ENCODE data around the gene RNU5B-1.

The RNU5B-1 gene

DNA sequence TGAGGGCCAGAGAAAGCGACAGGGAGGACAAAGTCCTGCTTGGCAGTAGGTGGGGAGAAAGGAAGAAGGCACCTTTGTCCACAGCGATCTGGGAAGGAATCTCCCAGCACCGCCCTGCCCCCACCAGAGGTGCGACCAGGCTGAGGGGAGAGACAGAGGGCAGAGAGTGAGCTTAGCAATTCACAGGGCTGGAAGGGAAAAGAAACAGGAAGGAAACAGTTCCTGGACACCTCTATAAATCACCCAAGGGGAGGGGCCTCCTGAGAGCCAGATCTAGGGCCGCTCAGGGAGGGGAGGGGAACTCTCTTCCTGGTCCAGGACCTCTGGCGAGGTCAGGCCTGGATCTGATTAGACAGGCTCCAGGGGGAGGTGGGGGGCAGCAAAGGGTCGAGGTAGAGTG is 35.4 kb downstream of the RNU5B-1 start:
- no peak overlapping the region for H3K4me2 ChIP-seq (ENCODE audit: low read depth, low read length, poor library complexity, severe bottlenecking)
- H3K79me2 ChIP-seq (ENCODE audit: insufficient read depth, low read length): no peaks in the 10 kb centered on the region
- no peak overlapping the region for H3K9ac ChIP-seq (ENCODE audit: low read length)
- no peaks in the 10 kb centered on the region for H3K36me3 ChIP-seq (ENCODE audit: low read length)
- H3K4me3 ChIP-seq (ENCODE audit: insufficient read depth, low read length, poor library complexity, severe bottlenecking): no peak overlapping the region
- H3K9me2 ChIP-seq (replicated peaks; ENCODE audit: insufficient read depth, low read length): no peaks in the 10 kb centered on the region
- TF ChIP-seq CTCF (IDR thresholded peaks at IDR 0.05; ENCODE audit: insufficient read depth, low read length, poor library complexity, severe bottlenecking) (no peak), EZH2phosphoT487 (conservative IDR thresholded peaks at IDR 0.05; ENCODE audit: low read length) (no peak)
- H3K9me3 ChIP-seq (ENCODE audit: insufficient read depth, low read length): no peaks in the 10 kb centered on the region
- H3K27ac ChIP-seq (ENCODE audit: low read depth, low read length): no peak overlapping the region
- H2AFZ ChIP-seq (ENCODE audit: low read depth, low read length, severe bottlenecking): no peak overlapping the region
- no peaks in the 10 kb centered on the region for H3K27me3 ChIP-seq (ENCODE audit: low read length)
- H3F3A ChIP-seq (ENCODE audit: insufficient read depth): no peaks in the 10 kb centered on the region
- no peaks in the 10 kb centered on the region for H4K20me1 ChIP-seq (ENCODE audit: low read depth, low read length)

- H3K79me2 ChIP-seq (ENCODE audit: insufficient read depth, low read length): no peaks in the 10 kb centered on the region
- no peak overlapping the region for H3K27ac ChIP-seq (ENCODE audit: low read depth, low read length)
- H3K27me3 ChIP-seq (ENCODE audit: low read length): no peaks in the 10 kb centered on the region
- H3K9me2 ChIP-seq (replicated peaks; ENCODE audit: insufficient read depth, low read length): no peaks in the 10 kb centered on the region
- no peaks in the 10 kb centered on the region for H3K9me3 ChIP-seq (ENCODE audit: insufficient read depth, low read length)
- no peak overlapping the region for H3K4me3 ChIP-seq (ENCODE audit: insufficient read depth, low read length, poor library complexity, severe bottlenecking)
- no peak overlapping the region for H3K4me2 ChIP-seq (ENCODE audit: low read depth, low read length, poor library complexity, severe bottlenecking)
- TF ChIP-seq CTCF (IDR thresholded peaks at IDR 0.05; ENCODE audit: insufficient read depth, low read length, poor library complexity, severe bottlenecking): no peak
- TF ChIP-seq EZH2phosphoT487 (conservative IDR thresholded peaks at IDR 0.05; ENCODE audit: low read length): no peak
- no peaks in the 10 kb centered on the region for H3K36me3 ChIP-seq (ENCODE audit: low read length)
- H2AFZ ChIP-seq (ENCODE audit: low read depth, low read length, severe bottlenecking): no peak overlapping the region
- H3K9ac ChIP-seq (ENCODE audit: low read length): no peak overlapping the region
- no peaks in the 10 kb centered on the region for H4K20me1 ChIP-seq (ENCODE audit: low read depth, low read length)
- no peaks in the 10 kb centered on the region for H3F3A ChIP-seq (ENCODE audit: insufficient read depth)
Measured at GRCh38 chr15:65342493-65342892, 38.0 kb downstream of the RNU5B-1 start.

DNA sequence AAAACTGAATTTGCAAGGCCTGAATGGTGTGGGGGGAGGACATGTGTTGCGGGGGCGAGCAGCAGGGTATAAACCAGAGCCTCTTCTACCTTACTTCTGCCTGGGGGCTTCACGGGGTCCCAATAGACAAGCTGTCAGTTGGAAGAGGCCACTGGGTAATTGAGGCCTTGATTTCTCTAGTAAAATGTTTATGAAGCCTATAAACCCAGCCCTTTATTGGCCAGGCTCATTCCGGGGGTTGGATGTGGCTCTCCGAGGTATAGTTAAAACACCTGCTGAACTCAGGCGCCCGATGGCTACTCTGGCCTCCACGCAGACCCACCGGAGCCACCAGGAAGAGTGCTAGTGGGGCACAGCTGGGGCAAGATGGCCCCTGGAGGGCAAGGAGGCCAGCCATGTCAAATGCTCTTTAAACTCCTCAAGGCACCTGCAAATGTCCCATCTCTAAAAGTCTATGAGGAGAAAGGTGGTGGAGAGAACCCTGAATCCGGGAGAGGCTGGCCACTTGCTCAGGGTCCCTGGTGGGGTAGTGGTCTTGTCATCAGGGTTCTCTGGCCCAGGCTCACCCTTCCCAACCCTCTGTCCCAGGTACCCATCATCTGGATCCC is 39.0 kb downstream of the RNU5B-1 start:
- no peaks in the 10 kb centered on the region for H4K20me1 ChIP-seq (ENCODE audit: low read depth, low read length)
- no peak for TF ChIP-seq CTCF (IDR thresholded peaks at IDR 0.05; ENCODE audit: insufficient read depth, low read length, poor library complexity, severe bottlenecking)
- TF ChIP-seq EZH2phosphoT487 (conservative IDR thresholded peaks at IDR 0.05; ENCODE audit: low read length): no peak
- H3K4me3 ChIP-seq (ENCODE audit: insufficient read depth, low read length, poor library complexity, severe bottlenecking): no peak overlapping the region
- no peaks in the 10 kb centered on the region for H3K9me3 ChIP-seq (ENCODE audit: insufficient read depth, low read length)
- H3K4me2 ChIP-seq (ENCODE audit: low read depth, low read length, poor library complexity, severe bottlenecking): no peak overlapping the region
- H3K27me3 ChIP-seq (ENCODE audit: low read length): no peaks in the 10 kb centered on the region
- no peaks in the 10 kb centered on the region for H3K9me2 ChIP-seq (replicated peaks; ENCODE audit: insufficient read depth, low read length)
- H3K9ac ChIP-seq (ENCODE audit: low read length): no peak overlapping the region
- H3F3A ChIP-seq (ENCODE audit: insufficient read depth): no peaks in the 10 kb centered on the region
- no peak overlapping the region for H2AFZ ChIP-seq (ENCODE audit: low read depth, low read length, severe bottlenecking)
- no peaks in the 10 kb centered on the region for H3K79me2 ChIP-seq (ENCODE audit: insufficient read depth, low read length)
- no peaks in the 10 kb centered on the region for H3K36me3 ChIP-seq (ENCODE audit: low read length)
- H3K27ac ChIP-seq (ENCODE audit: low read depth, low read length): no peak overlapping the region

Measured in SU-DHL-6 (cell line).